Activated naive CD4-positive, alpha-beta T cell treated with anti-CD3 and anti-CD28 coated beads for 36 hours (primary cell): ENCODE data around the gene TAS2R4. TPM values are rescaled to one million over a fixed set of nuclear protein-coding genes. Genes with fewer than 3 reads are reported as not detected.
A peak's percentile ranks its signal among the peaks of the same experiment; 100 is the strongest.
"Not testable (repeated sequence)": the region's sequence is repeated elsewhere in the genome, so short reads cannot be mapped to it uniquely, and the experiment has no call there.

Source experiments
- CTCF ChIA-PET: fragments of 350-600 bp; sonication (Branson Sonifier 250); formaldehyde crosslinking; loops from one replicate; lab custom pipeline; 2021; ENCODE audit warnings: antibody characterized with exemption; lab: Charles Lee
- DNase-seq: peaks from one replicate; pipeline ENCODE4 v3.0.0-alpha.2; 2020
- H3K27ac Mint-ChIP-seq: one replicate; pipeline ENCODE4 v1.8.0; 2021; ENCODE audit warnings: mild to moderate bottlenecking, mixed read lengths
- H3K27me3 Mint-ChIP-seq: one replicate; pipeline ENCODE4 v1.8.0; 2021; ENCODE audit warnings: low read depth, mixed read lengths
- H3K36me3 Mint-ChIP-seq: one replicate; pipeline ENCODE4 v1.8.0; 2021; ENCODE audit warnings: low read depth, mixed read lengths
- H3K4me1 Mint-ChIP-seq: one replicate; pipeline ENCODE4 v1.8.0; 2021; ENCODE audit warnings: low read depth, mixed read lengths
- H3K4me3 Mint-ChIP-seq: one replicate; pipeline ENCODE4 v1.8.0; 2021; ENCODE audit warnings: mild to moderate bottlenecking, moderate library complexity, mixed read lengths
- H3K9me3 Mint-ChIP-seq: one replicate; pipeline ENCODE4 v1.8.0; 2021; ENCODE audit warnings: mixed read lengths
- intact Hi-C: fragments of 100-400 bp; cut with micrococcal nuclease; formaldehyde crosslinking; loops from one replicate; pipeline ENCODE4 v1.15.1; 2023
- total RNA-seq, 2 experiments: library from RNA; stranded (reverse); gene quantifications; one replicate each; pipeline ENCODE4 v1.2.3, GENCODE V29; 2021

The TAS2R4 gene
- under 1 TPM; 0.38 to 0.40 TPM for total RNA-seq

- no peak within 1 kb of the TSS for H3K27ac Mint-ChIP-seq
- H3K4me3 Mint-ChIP-seq: no peak within 1 kb of the TSS
- H3K9me3 Mint-ChIP-seq: no peaks in the 10 kb centered on the region
- H3K4me1 Mint-ChIP-seq: peaks cover 2% of the 10 kb centered on the region
- no peaks in the 10 kb centered on the region for H3K27me3 Mint-ChIP-seq
- CTCF ChIA-PET: interaction anchor here (1.9 kb wide), 1 partner anchor 9 kb away, joined by 8 read pairs; no protein-coding TSS in a partner anchor
- intact Hi-C loops: no loop called here
- H3K36me3 Mint-ChIP-seq: peaks cover 46% of the 10 kb centered on the region
- DNase-seq: no peak
Observed at GRCh38 chr7:141776374-141776773, at the start of gene TAS2R4. TSS of gene TAS2R4 (plus strand) at chr7:141776674. CDS start at chr7:141778489, 1,815 bp downstream.

- no peak overlapping the region for H3K4me3 Mint-ChIP-seq
- H3K4me1 Mint-ChIP-seq: no peaks in the 10 kb centered on the region
- no peak for DNase-seq
- H3K36me3 Mint-ChIP-seq: no peaks in the 10 kb centered on the region
- no peaks in the 10 kb centered on the region for H3K9me3 Mint-ChIP-seq
- H3K27ac Mint-ChIP-seq: no peak overlapping the region
- intact Hi-C loops: loop anchor here (10.0 kb wide), 1 partner anchor 1266 kb away; no protein-coding TSS in a partner anchor
- no peaks in the 10 kb centered on the region for H3K27me3 Mint-ChIP-seq
- CTCF ChIA-PET: interaction anchor here (2.3 kb wide), 1 partner anchor 9 kb away, joined by 7 read pairs; the partner anchor contains the start of gene SSBP1
Observed at GRCh38 chr7:141729020-141729419, 47.5 kb upstream of the TAS2R4 start.

- DNase-seq: no peak
- intact Hi-C loops: loop anchor here (10.0 kb wide), 3 partner anchors 573 to 1073 kb away; no protein-coding TSS in a partner anchor
- Mint-ChIP-seq H3K27ac (no peak overlapping the region), H3K36me3 (no peaks in the 10 kb centered on the region), H3K4me3 (no peak overlapping the region), H3K9me3 (no peaks in the 10 kb centered on the region), H3K27me3 (no peaks in the 10 kb centered on the region), H3K4me1 (no peaks in the 10 kb centered on the region)
- CTCF ChIA-PET: interaction anchor here (0.9 to 3.0 kb wide), 3 partner anchors 23 to 77 kb away, joined by 4 to 9 read pairs (median 7); partner anchors contain the start of gene WEE2
Observed at GRCh38 chr7:141731476-141732149, 44.9 kb upstream of the TAS2R4 start.

GRCh38 chr7:141737118-141737835, 39.2 kb upstream of the TAS2R4 start:
- peak; percentile 9 for DNase-seq
- Mint-ChIP-seq H3K4me1 (peaks cover 32% of the 10 kb centered on the region), H3K9me3 (no peaks in the 10 kb centered on the region), H3K36me3 (peaks cover 25% of the 10 kb centered on the region), H3K27ac (peak overlapping the region; percentile 96), H3K4me3 (peak overlapping the region; percentile 90), H3K27me3 (no peaks in the 10 kb centered on the region)
- intact Hi-C loops: loop anchor here (5.0 to 10.0 kb wide), 4 partner anchors 568 to 1068 kb away; partner anchors contain the start of gene TMEM178B
- CTCF ChIA-PET: interaction anchor here (0.6 to 6.1 kb wide), 24 partner anchors 8 to 1356 kb away, joined by 3 to 52 read pairs (median 4); partner anchors contain the start of genes DENND11 and WEE2

GRCh38 chr7:141737836-141738591, 38.5 kb upstream of the TAS2R4 start, which contains the start of gene SSBP1:
TSS of gene SSBP1 (plus strand) at chr7:141738358. CDS start at chr7:141739167, 809 bp downstream.
- Mint-ChIP-seq H3K27ac (peak within 1 kb of the TSS; percentile 96), H3K9me3 (no peaks in the 10 kb centered on the region), H3K36me3 (peaks cover 28% of the 10 kb centered on the region), H3K4me1 (peaks cover 36% of the 10 kb centered on the region), H3K27me3 (no peaks in the 10 kb centered on the region), H3K4me3 (peak within 1 kb of the TSS; percentile 90)
- intact Hi-C loops: loop anchor here (1.0 to 10.0 kb wide), 15 partner anchors 37 to 1643 kb away; partner anchors contain the start of genes AGK, BRAF, MRPS33 and NDUFB2
- DNase-seq: peak; percentile 95
- CTCF ChIA-PET: interaction anchor here (0.5 to 6.1 kb wide), 28 partner anchors 9 to 1357 kb away, joined by 3 to 52 read pairs (median 4); partner anchors contain the start of genes DENND11 and WEE2

- intact Hi-C loops: loop anchor here (1.0 to 10.0 kb wide), 15 partner anchors 37 to 1642 kb away; partner anchors contain the start of genes AGK, BRAF, MRPS33 and NDUFB2
- DNase-seq: no peak
- Mint-ChIP-seq H3K9me3 (no peaks in the 10 kb centered on the region), H3K27me3 (no peaks in the 10 kb centered on the region), H3K27ac (peak overlapping the region; percentile 96), H3K4me1 (peaks cover 40% of the 10 kb centered on the region), H3K36me3 (peaks cover 34% of the 10 kb centered on the region), H3K4me3 (peak overlapping the region; percentile 90)
- CTCF ChIA-PET: interaction anchor here (0.6 to 6.1 kb wide), 18 partner anchors 9 to 185 kb away, joined by 3 to 52 read pairs (median 4); partner anchors contain the start of gene WEE2
Observed at GRCh38 chr7:141738592-141739013, 37.9 kb upstream of the TAS2R4 start.

GRCh38 chr7:141739250-141739649, 37.2 kb upstream of the TAS2R4 start:
- CTCF ChIA-PET: interaction anchor here (0.7 to 6.1 kb wide), 7 partner anchors 11 to 88 kb away, joined by 3 to 52 read pairs (median 3); no protein-coding TSS in a partner anchor
- no peaks in the 10 kb centered on the region for H3K27me3 Mint-ChIP-seq
- DNase-seq: no peak
- intact Hi-C loops: loop anchor here (2.0 to 10.0 kb wide), 6 partner anchors 566 to 1642 kb away; partner anchors contain the start of genes NDUFB2, TMEM178B and ZYX
- peaks cover 45% of the 10 kb centered on the region for H3K4me1 Mint-ChIP-seq
- H3K9me3 Mint-ChIP-seq: no peaks in the 10 kb centered on the region
- peak overlapping the region; percentile 90 for H3K4me3 Mint-ChIP-seq
- peak overlapping the region; percentile 96 for H3K27ac Mint-ChIP-seq
- H3K36me3 Mint-ChIP-seq: peaks cover 40% of the 10 kb centered on the region

GRCh38 chr7:141742229-141742628, 34.2 kb upstream of the TAS2R4 start:
- Mint-ChIP-seq H3K4me3 (no peak overlapping the region), H3K36me3 (peaks cover 54% of the 10 kb centered on the region), H3K27me3 (no peaks in the 10 kb centered on the region), H3K9me3 (no peaks in the 10 kb centered on the region), H3K4me1 (peaks cover 46% of the 10 kb centered on the region), H3K27ac (no peak overlapping the region)
- DNase-seq: no peak
- intact Hi-C loops: no loop called here
- CTCF ChIA-PET: interaction anchor here (0.6 to 1.4 kb wide), 8 partner anchors 12 to 675 kb away, joined by 3 read pairs; no protein-coding TSS in a partner anchor

- intact Hi-C loops: no loop called here
- CTCF ChIA-PET: interaction anchor here (1.2 kb wide), 1 partner anchor 10 kb away, joined by 3 read pairs; no protein-coding TSS in a partner anchor
- Mint-ChIP-seq H3K9me3 (no peaks in the 10 kb centered on the region), H3K27ac (no peak overlapping the region), H3K27me3 (no peaks in the 10 kb centered on the region), H3K36me3 (peaks cover 56% of the 10 kb centered on the region), H3K4me3 (no peak overlapping the region), H3K4me1 (peaks cover 45% of the 10 kb centered on the region)
- DNase-seq: no peak
Observed at GRCh38 chr7:141744131-141744530, 32.3 kb upstream of the TAS2R4 start.

GRCh38 chr7:141748396-141748795, 28.1 kb upstream of the TAS2R4 start:
- peaks cover 9% of the 10 kb centered on the region for H3K4me1 Mint-ChIP-seq
- peaks cover 71% of the 10 kb centered on the region for H3K36me3 Mint-ChIP-seq
- H3K27ac Mint-ChIP-seq: no peak overlapping the region
- intact Hi-C loops: no loop called here
- CTCF ChIA-PET: interaction anchor here (0.6 kb wide), 1 partner anchor 17 kb away, joined by 4 read pairs; no protein-coding TSS in a partner anchor
- H3K4me3 Mint-ChIP-seq: no peak overlapping the region
- H3K27me3 Mint-ChIP-seq: no peaks in the 10 kb centered on the region
- peaks cover 16% of the 10 kb centered on the region for H3K9me3 Mint-ChIP-seq
- DNase-seq: no peak

GRCh38 chr7:141751904-141752303, 24.6 kb upstream of the TAS2R4 start:
- Mint-ChIP-seq H3K9me3 (peaks cover 16% of the 10 kb centered on the region), H3K36me3 (peaks cover 71% of the 10 kb centered on the region)
- H3K27me3 Mint-ChIP-seq, intact Hi-C loops, H3K4me3 Mint-ChIP-seq, DNase-seq, H3K4me1 Mint-ChIP-seq, H3K27ac Mint-ChIP-seq, CTCF ChIA-PET: not testable (repeated sequence)
